Peyer's patch (tissue), 4 donors: Measurements from ENCODE around the gene EXOC3L2. TPM values are rescaled to one million over a fixed set of nuclear protein-coding genes. Genes with fewer than 3 reads are reported as not detected.

Experiments
- DNase-seq, 3 donors: peaks; one replicate each; pipeline ENCODE4 v3.0.0-alpha.2; 2017 to 2019
- H3K27ac ChIP-seq, 4 donors: fragments of 200-600 bp; sonication (generic); one replicate each; pipeline ENCODE4 v1.5.1; 2016 to 2019
- H3K27me3 ChIP-seq, 2 donors: fragments of 200-600 bp; sonication (generic); one replicate each; pipeline ENCODE4 v1.5.1; 2019
- H3K36me3 ChIP-seq, 3 donors: fragments of 200-600 bp; sonication (generic); one replicate each; pipeline ENCODE4 v1.5.1; 2016 to 2019
- H3K4me1 ChIP-seq, 4 donors: fragments of 200-600 bp; sonication (generic); one replicate each; pipeline ENCODE4 v1.5.1; 2016 to 2019
- H3K4me3 ChIP-seq, 4 donors: fragments of 200-600 bp; sonication (generic); 1 replicate in 3 of 4; 2 replicates in 1 of 4; pipeline ENCODE4 v1.5.1; 2016 to 2019; ENCODE audit warnings: mild to moderate bottlenecking in 1 of 4
- H3K9me3 ChIP-seq, 4 donors: fragments of 200-600 bp; sonication (generic); one replicate each; pipeline ENCODE4 v1.5.1; 2016 to 2019; ENCODE audit warnings: mild to moderate bottlenecking in 1 of 4
- POLR2A ChIP-seq, 2 donors: fragments of 450-650 bp; IDR thresholded peaks; one replicate each; pipeline ENCODE4 v1.5.1; 2017; ENCODE audit warnings: antibody characterized with exemption in 2 of 2, mild to moderate bottlenecking in 2 of 2, moderate library complexity in 2 of 2
- total RNA-seq, 4 donors: library from RNA; depleted of rRNA; stranded (reverse); fragments of >200 nt; gene quantifications; one replicate each; pipeline ENCODE4 v1.1.0, GENCODE V29; 2016
- TF ChIP-seq, protein P1 (sequence below), 6 experiments: fragments of 450-650 bp in 4 of 6; fragments of 200-600 bp in 2 of 6; sonication (generic) in 1 of 6; IDR thresholded peaks; one replicate each; pipeline ENCODE4 v1.5.1; 2017 to 2019; ENCODE audit warnings: antibody characterized with exemption in 6 of 6, mild to moderate bottlenecking in 3 of 6, moderate library complexity in 1 of 6

Gene EXOC3L2
- total RNA-seq, 4 donors from 2014 or later = 1.5 to 8.3 (median 1.5) TPM

DNA sequence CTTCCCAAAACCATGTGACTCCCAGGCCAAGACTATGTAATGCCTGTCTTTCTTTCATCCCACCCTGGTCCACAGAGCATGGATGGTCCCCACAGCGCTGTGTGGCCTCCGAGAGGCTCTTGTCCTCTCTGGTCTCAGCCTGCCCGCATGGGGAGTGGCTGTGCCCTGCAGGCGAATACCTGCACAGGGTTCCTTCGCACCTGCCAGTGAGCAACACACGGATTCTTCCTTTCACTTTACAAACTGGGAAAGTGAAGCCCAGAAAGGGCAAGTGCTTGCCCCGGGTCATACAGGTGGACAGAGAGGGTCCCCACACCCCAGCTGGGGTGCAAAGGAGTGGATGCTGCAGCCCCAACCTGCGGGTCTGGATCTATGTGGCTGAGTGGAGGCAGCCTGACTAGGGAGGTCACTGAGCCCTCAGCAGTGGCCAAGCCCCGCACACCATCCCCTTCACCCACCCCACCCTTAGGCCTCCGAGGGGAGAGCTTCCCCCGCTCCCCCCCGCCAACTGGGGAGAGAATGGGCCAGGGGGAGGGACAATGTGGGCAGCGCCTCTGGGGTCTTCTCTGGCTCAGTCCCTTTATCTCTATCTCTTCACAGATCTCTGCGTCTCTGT, 5.1 kb upstream of the EXOC3L2 start:
- no peaks in the 10 kb centered on the region for H3K9me3 ChIP-seq
- H3K4me3 ChIP-seq = peak overlapping the region; percentile 81 to 100 (median 91)
- no peaks in the 10 kb centered on the region for H3K36me3 ChIP-seq
- TF ChIP-seq, protein P1, sequence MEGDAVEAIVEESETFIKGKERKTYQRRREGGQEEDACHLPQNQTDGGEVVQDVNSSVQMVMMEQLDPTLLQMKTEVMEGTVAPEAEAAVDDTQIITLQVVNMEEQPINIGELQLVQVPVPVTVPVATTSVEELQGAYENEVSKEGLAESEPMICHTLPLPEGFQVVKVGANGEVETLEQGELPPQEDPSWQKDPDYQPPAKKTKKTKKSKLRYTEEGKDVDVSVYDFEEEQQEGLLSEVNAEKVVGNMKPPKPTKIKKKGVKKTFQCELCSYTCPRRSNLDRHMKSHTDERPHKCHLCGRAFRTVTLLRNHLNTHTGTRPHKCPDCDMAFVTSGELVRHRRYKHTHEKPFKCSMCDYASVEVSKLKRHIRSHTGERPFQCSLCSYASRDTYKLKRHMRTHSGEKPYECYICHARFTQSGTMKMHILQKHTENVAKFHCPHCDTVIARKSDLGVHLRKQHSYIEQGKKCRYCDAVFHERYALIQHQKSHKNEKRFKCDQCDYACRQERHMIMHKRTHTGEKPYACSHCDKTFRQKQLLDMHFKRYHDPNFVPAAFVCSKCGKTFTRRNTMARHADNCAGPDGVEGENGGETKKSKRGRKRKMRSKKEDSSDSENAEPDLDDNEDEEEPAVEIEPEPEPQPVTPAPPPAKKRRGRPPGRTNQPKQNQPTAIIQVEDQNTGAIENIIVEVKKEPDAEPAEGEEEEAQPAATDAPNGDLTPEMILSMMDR (IDR thresholded peaks at IDR 0.05) = no peak
- TF ChIP-seq POLR2A (IDR thresholded peaks at IDR 0.05) = no peak
- peak overlapping the region in 2 of 4 donors; percentile 75 to 78 for H3K27ac ChIP-seq
- DNase-seq = no peak
- peaks cover 0 to 36% (median 13%) of the 10 kb centered on the region in 4 donors for H3K4me1 ChIP-seq
- H3K27me3 ChIP-seq = no peaks in the 10 kb centered on the region

DNA sequence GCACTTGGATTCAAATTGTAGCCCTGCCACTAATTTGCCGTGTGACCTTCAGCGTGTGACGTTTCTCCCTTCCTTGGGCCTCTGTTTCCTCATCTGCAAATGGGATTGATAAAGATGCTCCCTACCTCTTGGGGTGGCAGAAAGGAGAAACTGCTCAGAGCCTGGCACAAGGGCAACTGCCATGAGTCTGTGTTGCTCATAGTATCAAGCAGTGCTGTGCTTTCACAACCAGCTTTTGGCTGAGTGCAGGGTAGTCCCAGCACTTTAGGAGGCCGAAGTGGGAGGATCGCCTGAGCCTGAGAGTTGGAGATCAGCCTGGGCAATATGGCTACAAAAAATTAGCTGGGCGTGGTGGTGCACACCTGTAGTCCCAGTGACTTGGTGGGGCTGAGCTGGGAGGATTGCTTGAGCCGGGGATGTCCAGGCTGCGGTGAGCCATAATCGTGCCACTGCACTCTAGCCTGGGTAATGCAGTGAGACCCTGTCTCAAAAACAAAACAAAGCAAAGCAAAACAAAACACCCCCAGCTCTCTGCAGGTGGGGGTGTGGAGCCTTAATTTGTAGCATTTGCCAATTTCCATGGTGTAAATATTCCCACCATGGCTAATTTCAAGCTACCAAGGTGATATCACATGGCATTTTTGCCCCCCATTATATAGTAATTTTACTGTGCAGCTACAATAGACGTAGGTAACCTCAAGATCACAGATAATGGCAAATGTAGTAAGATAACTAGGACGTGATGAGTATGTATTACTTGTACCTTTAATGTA, 4.2 kb upstream of the EXOC3L2 start:
- H3K9me3 ChIP-seq = no peaks in the 10 kb centered on the region
- H3K27me3 ChIP-seq = no peaks in the 10 kb centered on the region
- no peak overlapping the region for H3K27ac ChIP-seq
- no peak for DNase-seq
- no peaks in the 10 kb centered on the region for H3K36me3 ChIP-seq
- H3K4me3 ChIP-seq = no peak overlapping the region
- peaks cover 0 to 35% (median 13%) of the 10 kb centered on the region in 4 donors for H3K4me1 ChIP-seq
- no peak for TF ChIP-seq POLR2A (IDR thresholded peaks at IDR 0.05)
- TF ChIP-seq, protein P1 (IDR thresholded peaks at IDR 0.05) = no peak

DNA sequence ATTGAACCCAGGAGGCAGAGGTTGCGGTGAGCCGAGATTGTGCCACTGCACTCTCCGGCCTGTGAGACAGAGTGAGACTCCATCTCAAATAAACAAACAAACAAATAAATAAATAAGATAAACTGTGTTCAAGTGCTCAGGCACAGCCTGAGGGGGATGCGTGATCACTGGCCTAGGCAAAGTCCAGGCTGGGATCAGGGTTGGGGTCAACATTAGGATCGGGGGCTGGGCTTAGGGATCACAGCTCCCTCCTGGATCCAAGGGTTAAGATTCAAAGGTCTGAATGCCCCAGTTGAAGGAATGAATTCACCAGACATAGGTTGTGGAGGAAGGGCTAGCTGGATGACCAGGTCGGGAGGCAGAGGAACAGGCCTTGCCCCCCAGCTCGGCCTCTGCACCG, 1.9 kb upstream of the EXOC3L2 start:
- Histone ChIP-seq H3K9me3 (no peaks in the 10 kb centered on the region), H3K36me3 (no peaks in the 10 kb centered on the region), H3K27me3 (no peaks in the 10 kb centered on the region)

DNA sequence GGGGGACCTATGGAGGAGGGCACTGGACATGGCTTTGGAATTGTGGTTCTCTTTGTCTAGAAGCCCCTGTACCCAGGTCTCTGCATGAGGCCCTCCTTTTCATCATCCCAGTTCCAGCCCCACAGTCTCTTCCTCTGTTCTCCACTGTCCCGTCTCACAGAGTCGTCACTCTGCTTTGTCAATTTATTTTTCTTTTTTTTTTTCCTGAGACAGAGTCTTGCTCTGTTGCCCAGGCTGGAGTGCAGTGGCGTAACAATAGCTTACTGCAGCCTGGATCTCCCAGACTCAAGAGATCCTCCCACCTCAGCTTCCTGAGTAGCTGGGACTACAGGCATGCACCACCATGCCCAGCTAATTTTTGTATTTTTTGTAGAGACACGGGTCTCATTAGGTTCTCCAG, 619 bp upstream of the EXOC3L2 start:
- no peaks in the 10 kb centered on the region for H3K36me3 ChIP-seq
- H3K4me1 ChIP-seq = peaks cover 0 to 6% (median 2%) of the 10 kb centered on the region in 4 donors
- TF ChIP-seq, protein P1 (IDR thresholded peaks at IDR 0.05) = no peak
- no peak for TF ChIP-seq POLR2A (IDR thresholded peaks at IDR 0.05)
- DNase-seq = no peak
- no peak overlapping the region for H3K4me3 ChIP-seq
- peak overlapping the region in 2 of 4 donors; percentile 12 to 45 for H3K27ac ChIP-seq
- no peaks in the 10 kb centered on the region for H3K9me3 ChIP-seq
- no peaks in the 10 kb centered on the region for H3K27me3 ChIP-seq

More for the DNA sequence above, 1.9 kb upstream of the EXOC3L2 start:
- TF ChIP-seq, protein P1 (IDR thresholded peaks at IDR 0.05) = no peak
- no peak for TF ChIP-seq POLR2A (IDR thresholded peaks at IDR 0.05)
- H3K27ac ChIP-seq = no peak overlapping the region
- no peak for DNase-seq
- no peak overlapping the region for H3K4me3 ChIP-seq
- H3K4me1 ChIP-seq = peaks cover 0 to 12% (median 6%) of the 10 kb centered on the region in 4 donors

DNA sequence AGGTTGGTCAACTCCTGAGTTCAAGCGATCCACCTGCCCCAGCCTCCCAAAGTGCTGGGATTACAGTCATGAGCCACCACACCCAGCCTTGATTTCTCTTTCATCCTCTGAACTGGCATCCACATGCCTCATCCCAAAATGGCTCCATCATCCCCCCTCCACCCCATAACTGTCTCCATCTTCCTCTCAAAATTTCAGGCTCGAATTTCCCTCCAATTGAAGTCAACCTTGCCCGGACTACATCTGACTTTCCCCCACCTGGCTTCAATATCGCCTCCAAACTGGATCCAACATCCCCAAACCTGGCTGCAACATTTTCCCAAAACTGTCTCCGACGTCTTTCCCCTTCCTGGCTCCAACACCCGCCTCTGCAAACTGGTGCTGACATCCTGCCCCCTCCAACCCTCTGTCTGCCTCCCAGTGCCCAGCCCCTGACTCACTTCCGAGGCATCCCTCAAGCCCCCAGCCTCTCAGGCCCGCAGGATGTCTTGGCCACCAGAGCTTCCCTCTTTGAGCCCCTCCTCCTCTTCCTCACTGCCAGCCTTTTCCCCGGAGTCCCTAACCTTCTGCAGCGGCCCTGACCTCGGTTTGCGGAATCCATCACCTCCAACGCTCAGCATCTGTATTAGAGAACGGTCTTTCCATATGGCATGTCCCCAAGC, 943 bp downstream of the EXOC3L2 start:
- Histone ChIP-seq H3K9me3 (no peaks in the 10 kb centered on the region), H3K4me3 (peak overlapping the region in 1 of 4 donors; percentile 1), H3K27ac (no peak overlapping the region), H3K27me3 (no peaks in the 10 kb centered on the region), H3K4me1 (no peaks in the 10 kb centered on the region), H3K36me3 (no peaks in the 10 kb centered on the region)
- no peak for DNase-seq
- TF ChIP-seq, protein P1 (IDR thresholded peaks at IDR 0.05) = no peak
- TF ChIP-seq POLR2A (IDR thresholded peaks at IDR 0.05) = no peak
